GM23248 (cell line): ENCODE data around the gene KNCN. TPM values are rescaled to one million over a fixed set of nuclear protein-coding genes. Genes with fewer than 3 reads are reported as not detected.

Experiments
- DNase-seq: peaks from one replicate; pipeline ENCODE4 v3.0.0-alpha.2; 2015
- H2AFZ ChIP-seq: fragments of 200-600 bp; sonication (generic); 2 replicates; pipeline ENCODE4 v1.6.1; 2016; ENCODE audit warnings: antibody characterized with exemption
- H3F3A ChIP-seq: fragments of 200-600 bp; sonication (generic); 2 replicates; pipeline ENCODE4 v1.6.1; 2016; ENCODE audit warnings: mild to moderate bottlenecking, antibody characterized with exemption, mixed run types; ENCODE audit not compliant: insufficient read depth
- H3K27ac ChIP-seq: fragments of 200-600 bp; sonication (generic); 2 replicates; pipeline ENCODE4 v1.5.1; 2016; ENCODE audit warnings: mild to moderate bottlenecking
- H3K27me3 ChIP-seq: fragments of 200-600 bp; sonication (generic); replicated peaks from 2 replicates; pipeline ENCODE4 v1.6.1; 2016; ENCODE audit warnings: mild to moderate bottlenecking; ENCODE audit not compliant: insufficient read depth
- H3K36me3 ChIP-seq: fragments of 200-600 bp; sonication (generic); 2 replicates; pipeline ENCODE4 v1.6.1; 2016; ENCODE audit warnings: low read depth, mild to moderate bottlenecking
- H3K4me1 ChIP-seq: fragments of 200-600 bp; sonication (generic); 2 replicates; pipeline ENCODE4 v1.6.1; 2016; ENCODE audit warnings: mild to moderate bottlenecking; ENCODE audit not compliant: insufficient read depth
- H3K4me2 ChIP-seq: fragments of 200-600 bp; sonication (generic); one replicate; pipeline ENCODE4 v1.6.1; 2016; ENCODE audit warnings: mild to moderate bottlenecking; ENCODE audit not compliant: unreplicated experiment
- H3K4me3 ChIP-seq: fragments of 200-600 bp; sonication (generic); 2 replicates; pipeline ENCODE4 v1.5.1; 2016; ENCODE audit warnings: mild to moderate bottlenecking
- H3K79me2 ChIP-seq: fragments of 200-600 bp; sonication (generic); 2 replicates; pipeline ENCODE4 v1.6.1; 2016; ENCODE audit warnings: mild to moderate bottlenecking; ENCODE audit not compliant: insufficient read depth
- H3K9ac ChIP-seq: fragments of 200-600 bp; sonication (generic); 2 replicates; pipeline ENCODE4 v1.6.1; 2016; ENCODE audit warnings: mild to moderate bottlenecking
- H3K9me2 ChIP-seq: fragments of 200-600 bp; sonication (generic); 2 replicates; pipeline ENCODE4 v1.6.1; 2016; ENCODE audit warnings: mixed run types, mild to moderate bottlenecking, moderate library complexity; ENCODE audit not compliant: insufficient read depth
- H3K9me3 ChIP-seq: fragments of 200-600 bp; sonication (generic); one replicate; pipeline ENCODE4 v1.6.1; 2017; ENCODE audit warnings: low read depth
- H4K20me1 ChIP-seq: fragments of 200-600 bp; sonication (generic); 2 replicates; pipeline ENCODE4 v1.6.0; 2016; ENCODE audit not compliant: insufficient read depth
- EZH2 ChIP-seq: fragments of 200-600 bp; sonication (generic); IDR thresholded peaks from 2 replicates; pipeline ENCODE4 v1.6.1; 2018; ENCODE audit warnings: antibody characterized with exemption, mild to moderate bottlenecking; ENCODE audit not compliant: insufficient read depth, poor library complexity, severe bottlenecking
- EZH2phosphoT487 ChIP-seq: fragments of 200-600 bp; sonication (generic); IDR thresholded peaks from 2 replicates; pipeline ENCODE4 v1.6.1; 2018; ENCODE audit warnings: antibody characterized with exemption, moderate library complexity, mild to moderate bottlenecking, low read depth; ENCODE audit not compliant: insufficient read depth
- WGBS, 2 experiments: methylation state at CpG; one replicate each; pipeline ENCODE4 v1.1.6; 2015 to 2017; ENCODE audit warnings: low lambda C conversion rate in 2 of 2, low coverage in 1 of 2; ENCODE audit errors: missing lambda C conversion rate in 2 of 2; 5-methylcytosine and 5-hydroxymethylcytosine counted together
- in situ Hi-C: fragments of 300-500 bp; cut with MboI; formaldehyde crosslinking; loops from 2 replicates; pipeline ENCODE4 v1.15.0; 2020
- polyA plus RNA-seq: library from polyadenylated mRNA; unstranded; fragments of >200 nt; fragmentation: Nextera tagmentation; extraction: Ambion mirVana; gene quantifications from 2 replicates; pipeline ENCODE4 v1.2.1, GENCODE V29; 2016
- total RNA-seq: library from RNA; depleted of rRNA; stranded (reverse); fragments of >200 nt; shearing (Covaris generic); gene quantifications from 2 replicates; pipeline ENCODE4 v1.2.3, GENCODE V29; 2014

The KNCN gene
- total and polyA plus RNA-seq, 2 experiments from 2014 or later, result not detected

GRCh38 chr1:46526691-46527291, 24.7 kb downstream of the KNCN start:
- Histone ChIP-seq H3K79me2 (no peaks in the 10 kb centered on the region), H3K27ac (no peak overlapping the region), H3K4me1 (peaks cover 13% of the 10 kb centered on the region), H3F3A (peaks cover 11% of the 10 kb centered on the region; the same call in 1 of the 2 replicates), H2AFZ (no peak overlapping the region), H3K4me3 (no peak overlapping the region), H3K9me3 (no peaks in the 10 kb centered on the region), H4K20me1 (no peaks in the 10 kb centered on the region), H3K36me3 (no peaks in the 10 kb centered on the region), H3K9me2 (no peaks in the 10 kb centered on the region), H3K27me3 (peaks cover 11% of the 10 kb centered on the region; the same call in 1 of the 2 replicates), H3K4me2 (no peak overlapping the region), H3K9ac (no peak overlapping the region)
- TF ChIP-seq EZH2phosphoT487, result no peak
- TF ChIP-seq EZH2, result no peak
- WGBS, 2 experiments, result 46 to 53% methylated on average over 12 to 14 of the region's 14 CpGs
- DNase-seq, result no peak
- in situ Hi-C loops, result loop anchor here (10.0 kb wide), 1 partner anchor 52 kb away; no protein-coding TSS in a partner anchor

GRCh38 chr1:46526013-46526690, 25.3 kb downstream of the KNCN start:
- Histone ChIP-seq H4K20me1 (no peaks in the 10 kb centered on the region), H2AFZ (no peak overlapping the region), H3K36me3 (no peaks in the 10 kb centered on the region), H3K4me1 (peaks cover 19% of the 10 kb centered on the region), H3K27ac (no peak overlapping the region), H3K9me2 (no peaks in the 10 kb centered on the region), H3K4me3 (no peak overlapping the region), H3K4me2 (no peak overlapping the region), H3K9ac (no peak overlapping the region), H3F3A (peaks cover 17% of the 10 kb centered on the region; the same call in 1 of the 2 replicates), H3K79me2 (no peaks in the 10 kb centered on the region), H3K9me3 (no peaks in the 10 kb centered on the region), H3K27me3 (peaks cover 11% of the 10 kb centered on the region; the same call in 1 of the 2 replicates)
- no peak for DNase-seq
- WGBS, 2 experiments, result 62 to 66% methylated on average over 16 to 17 of the region's 17 CpGs
- in situ Hi-C loops, result loop anchor here (10.0 kb wide), 1 partner anchor 51 kb away; no protein-coding TSS in a partner anchor
- no peak for TF ChIP-seq EZH2phosphoT487
- no peak for TF ChIP-seq EZH2

- in situ Hi-C loops, result loop anchor here (10.0 kb wide), 1 partner anchor 51 kb away; no protein-coding TSS in a partner anchor
- Histone ChIP-seq H4K20me1 (no peaks in the 10 kb centered on the region), H2AFZ (no peak overlapping the region), H3K36me3 (no peaks in the 10 kb centered on the region), H3K9me3 (no peaks in the 10 kb centered on the region), H3K27me3 (peaks cover 11% of the 10 kb centered on the region; the same call in 1 of the 2 replicates), H3F3A (peaks cover 24% of the 10 kb centered on the region; the same call in 1 of the 2 replicates), H3K4me2 (no peak overlapping the region), H3K9ac (no peak overlapping the region), H3K4me3 (no peak overlapping the region), H3K79me2 (no peaks in the 10 kb centered on the region), H3K9me2 (no peaks in the 10 kb centered on the region), H3K27ac (no peak overlapping the region), H3K4me1 (peaks cover 27% of the 10 kb centered on the region)
- TF ChIP-seq EZH2, result no peak
- 77 to 78% methylated on average over 13 of the region's 13 CpGs for WGBS, 2 experiments
- DNase-seq, result no peak
These were observed 26.0 kb downstream of the KNCN start for GRCh38 chr1:46525253-46525983.

- in situ Hi-C loops, result loop anchor here (10.0 kb wide), 1 partner anchor 50 kb away; no protein-coding TSS in a partner anchor
These were observed 26.6 kb downstream of the KNCN start for GRCh38 chr1:46524843-46525242.

More at GRCh38 chr1:46524843-46525242, 26.6 kb downstream of the KNCN start:
- Histone ChIP-seq H3K36me3 (no peaks in the 10 kb centered on the region), H3K9ac (no peak overlapping the region), H3K27me3 (peaks cover 11% of the 10 kb centered on the region; the same call in 1 of the 2 replicates), H2AFZ (no peak overlapping the region), H3F3A (peaks cover 24% of the 10 kb centered on the region; the same call in 1 of the 2 replicates), H3K9me3 (no peaks in the 10 kb centered on the region), H3K4me3 (no peak overlapping the region), H3K27ac (no peak overlapping the region), H3K4me2 (no peak overlapping the region), H4K20me1 (no peaks in the 10 kb centered on the region), H3K4me1 (peaks cover 32% of the 10 kb centered on the region), H3K79me2 (no peaks in the 10 kb centered on the region), H3K9me2 (no peaks in the 10 kb centered on the region)
- WGBS, 2 experiments, result 68 to 80% methylated on average over 5 of the region's 5 CpGs
- TF ChIP-seq EZH2, result no peak
- no peak for TF ChIP-seq EZH2phosphoT487
- DNase-seq, result no peak
